Progenitor cell of endocrine pancreas (in vitro differentiated cells): ENCODE data around the gene KAZN. TPM values are rescaled to one million over a fixed set of nuclear protein-coding genes. Genes with fewer than 3 reads are reported as not detected.

Experiments
- DNase-seq: peaks from one replicate; pipeline ENCODE4 v3.0.0; 2021; ENCODE audit warnings: low spot score; ENCODE audit not compliant: unreplicated experiment
- H3K27ac Mint-ChIP-seq: 2 replicates; pipeline ENCODE4 v1.8.0; 2021; ENCODE audit warnings: mild to moderate bottlenecking, moderate library complexity, mixed read lengths
- H3K27me3 Mint-ChIP-seq: 2 replicates; pipeline ENCODE4 v1.8.0; 2021; ENCODE audit warnings: mixed read lengths
- H3K36me3 Mint-ChIP-seq: 2 replicates; pipeline ENCODE4 v1.8.0; 2022; ENCODE audit warnings: mixed read lengths; ENCODE audit not compliant: insufficient read depth
- H3K4me1 Mint-ChIP-seq: 2 replicates; pipeline ENCODE4 v1.8.0; 2021; ENCODE audit warnings: low read depth, mixed read lengths
- H3K4me3 Mint-ChIP-seq: 2 replicates; pipeline ENCODE4 v1.8.0; 2021; ENCODE audit warnings: low read depth, mild to moderate bottlenecking, moderate library complexity, mixed read lengths
- H3K9me3 Mint-ChIP-seq: 2 replicates; pipeline ENCODE4 v1.8.0; 2021; ENCODE audit warnings: low read depth, mixed read lengths
- total RNA-seq: library from RNA; stranded (reverse); gene quantifications from 2 replicates; pipeline ENCODE4 v1.2.1, GENCODE V29; 2021
- TF ChIP-seq, protein P1 (sequence below): fragments of 200-600 bp; sonication (generic); IDR thresholded peaks from one replicate; pipeline ENCODE4 v1.5.0; 2021; ENCODE audit warnings: antibody characterized with exemption, mild to moderate bottlenecking; ENCODE audit not compliant: unreplicated experiment

Gene KAZN
- total RNA-seq, 1 donor from 2014 or later: 12.9 TPM

DNA sequence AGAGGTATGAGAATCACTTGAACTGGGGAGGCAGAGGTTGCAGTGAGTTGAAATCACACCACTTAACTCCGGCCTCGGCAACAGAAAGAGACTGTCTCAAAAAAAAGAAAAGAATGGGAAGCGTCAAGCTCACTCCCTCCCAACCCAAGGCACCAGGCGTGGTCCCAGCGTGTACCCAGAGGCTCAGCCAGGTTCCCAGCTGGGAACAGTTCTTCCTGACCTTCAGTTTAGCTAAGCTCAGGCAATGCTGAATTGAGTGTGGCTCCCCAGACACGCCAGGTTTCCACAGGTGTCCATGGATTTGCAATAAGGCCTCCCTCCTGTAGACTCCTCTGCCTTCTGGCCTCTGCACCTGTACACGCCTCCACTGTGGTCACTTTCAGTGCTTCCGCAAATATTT is 414.3 kb downstream of the KAZN start:
- DNase-seq: no peak
- H3K9me3 Mint-ChIP-seq: no peaks in the 10 kb centered on the region
- TF ChIP-seq, protein P1, sequence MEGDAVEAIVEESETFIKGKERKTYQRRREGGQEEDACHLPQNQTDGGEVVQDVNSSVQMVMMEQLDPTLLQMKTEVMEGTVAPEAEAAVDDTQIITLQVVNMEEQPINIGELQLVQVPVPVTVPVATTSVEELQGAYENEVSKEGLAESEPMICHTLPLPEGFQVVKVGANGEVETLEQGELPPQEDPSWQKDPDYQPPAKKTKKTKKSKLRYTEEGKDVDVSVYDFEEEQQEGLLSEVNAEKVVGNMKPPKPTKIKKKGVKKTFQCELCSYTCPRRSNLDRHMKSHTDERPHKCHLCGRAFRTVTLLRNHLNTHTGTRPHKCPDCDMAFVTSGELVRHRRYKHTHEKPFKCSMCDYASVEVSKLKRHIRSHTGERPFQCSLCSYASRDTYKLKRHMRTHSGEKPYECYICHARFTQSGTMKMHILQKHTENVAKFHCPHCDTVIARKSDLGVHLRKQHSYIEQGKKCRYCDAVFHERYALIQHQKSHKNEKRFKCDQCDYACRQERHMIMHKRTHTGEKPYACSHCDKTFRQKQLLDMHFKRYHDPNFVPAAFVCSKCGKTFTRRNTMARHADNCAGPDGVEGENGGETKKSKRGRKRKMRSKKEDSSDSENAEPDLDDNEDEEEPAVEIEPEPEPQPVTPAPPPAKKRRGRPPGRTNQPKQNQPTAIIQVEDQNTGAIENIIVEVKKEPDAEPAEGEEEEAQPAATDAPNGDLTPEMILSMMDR: no peak
- no peaks in the 10 kb centered on the region for H3K27me3 Mint-ChIP-seq
- peaks cover 3% of the 10 kb centered on the region for H3K36me3 Mint-ChIP-seq
- peaks cover 1% of the 10 kb centered on the region for H3K4me1 Mint-ChIP-seq
- no peak overlapping the region for H3K27ac Mint-ChIP-seq
- H3K4me3 Mint-ChIP-seq: no peak overlapping the region

DNA sequence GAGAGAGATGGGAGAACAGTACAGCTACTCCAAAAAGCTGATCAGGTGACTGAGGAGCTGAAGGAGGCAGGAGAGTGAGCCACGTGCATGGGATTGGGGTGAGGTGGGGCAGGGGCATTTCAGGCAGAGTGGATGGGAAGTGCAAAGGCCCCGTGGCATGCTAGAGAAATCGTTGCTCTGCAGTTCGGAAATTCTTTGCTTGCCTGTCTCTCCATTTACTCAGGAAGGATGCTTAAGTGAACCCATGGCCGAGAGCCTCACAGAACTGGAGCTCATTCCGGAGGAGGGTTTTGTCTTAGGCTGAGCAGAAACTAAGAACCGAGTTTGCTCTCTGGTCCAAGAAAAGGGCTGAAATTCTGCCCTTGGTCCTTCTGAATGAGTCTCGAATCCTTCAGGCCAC is 415.3 kb downstream of the KAZN start:
- peaks cover 3% of the 10 kb centered on the region for H3K36me3 Mint-ChIP-seq
- TF ChIP-seq, protein P1: no peak
- no peaks in the 10 kb centered on the region for H3K4me1 Mint-ChIP-seq
- H3K9me3 Mint-ChIP-seq: no peaks in the 10 kb centered on the region
- H3K4me3 Mint-ChIP-seq: no peak overlapping the region
- H3K27ac Mint-ChIP-seq: no peak overlapping the region
- no peaks in the 10 kb centered on the region for H3K27me3 Mint-ChIP-seq
- DNase-seq: no peak

DNA sequence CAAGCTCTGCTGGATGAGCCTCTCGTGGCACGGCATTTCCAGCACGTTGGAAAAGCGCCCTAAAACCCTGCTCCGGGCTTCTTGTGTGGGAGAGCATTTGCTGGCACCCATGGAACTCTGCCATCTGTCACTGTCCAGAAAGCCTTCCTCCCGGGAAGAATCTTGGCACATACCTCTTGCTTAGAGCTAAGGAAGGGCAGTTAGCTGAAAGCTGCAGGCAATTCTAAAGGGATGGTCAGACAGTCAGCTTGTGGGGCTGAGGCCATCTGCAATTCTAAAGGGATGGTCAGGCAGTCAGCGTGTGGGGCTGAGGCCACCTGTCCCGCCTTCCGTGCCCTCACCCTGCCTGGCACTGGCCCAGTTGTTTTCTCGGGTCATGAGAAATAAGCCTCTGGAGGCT is 416.0 kb downstream of the KAZN start:
- H3K9me3 Mint-ChIP-seq: no peaks in the 10 kb centered on the region
- no peak for DNase-seq
- no peak overlapping the region for H3K27ac Mint-ChIP-seq
- H3K36me3 Mint-ChIP-seq: peaks cover 3% of the 10 kb centered on the region
- no peaks in the 10 kb centered on the region for H3K4me1 Mint-ChIP-seq
- H3K27me3 Mint-ChIP-seq: no peaks in the 10 kb centered on the region
- TF ChIP-seq, protein P1: no peak
- no peak overlapping the region for H3K4me3 Mint-ChIP-seq

DNA sequence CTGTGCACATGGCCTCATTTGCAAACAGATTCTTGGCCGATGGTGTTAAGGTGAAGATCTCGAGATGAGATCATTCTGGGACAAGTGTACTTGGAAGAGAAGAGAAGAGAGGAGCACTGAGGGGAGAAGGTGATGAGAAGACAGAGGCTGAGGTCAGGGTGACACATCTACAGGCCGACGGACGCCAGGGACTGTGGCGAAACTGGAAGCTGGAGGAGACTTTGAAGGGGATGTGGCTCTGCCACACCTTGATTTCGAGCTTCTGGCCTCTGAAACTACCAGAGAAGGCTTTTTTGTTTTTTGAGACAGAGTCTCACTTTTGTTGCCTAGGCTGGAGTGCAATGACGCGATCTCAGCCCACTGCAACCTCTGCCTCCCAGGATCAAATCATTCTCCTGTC is 417.5 kb downstream of the KAZN start:
- H3K9me3 Mint-ChIP-seq: no peaks in the 10 kb centered on the region
- DNase-seq: no peak
- H3K27me3 Mint-ChIP-seq: no peaks in the 10 kb centered on the region
- H3K4me3 Mint-ChIP-seq: no peak overlapping the region
- H3K27ac Mint-ChIP-seq: no peak overlapping the region
- H3K4me1 Mint-ChIP-seq: no peaks in the 10 kb centered on the region
- TF ChIP-seq, protein P1: no peak
- H3K36me3 Mint-ChIP-seq: no peaks in the 10 kb centered on the region

DNA sequence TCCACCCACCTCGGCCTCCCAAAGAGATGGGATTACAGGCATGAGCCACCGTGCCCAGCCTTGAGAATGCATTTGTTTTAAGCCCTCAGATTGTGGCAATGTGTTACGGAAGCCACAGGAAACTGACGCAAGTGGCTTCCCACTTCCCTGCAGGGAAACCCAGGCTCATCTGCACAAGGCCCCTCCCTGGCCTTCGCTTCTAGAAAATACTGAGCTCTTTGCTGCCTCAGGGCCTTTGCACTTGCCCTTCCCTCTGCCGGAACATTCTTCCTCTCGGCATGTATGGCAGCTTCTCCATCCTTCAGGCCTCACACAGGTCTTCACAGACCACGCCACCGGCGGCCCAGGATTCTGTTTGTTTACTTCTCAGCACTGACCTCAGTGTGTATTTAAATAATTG is 418.0 kb downstream of the KAZN start:
- DNase-seq: no peak
- Mint-ChIP-seq H3K36me3 (no peaks in the 10 kb centered on the region), H3K4me3 (no peak overlapping the region), H3K9me3 (no peaks in the 10 kb centered on the region), H3K4me1 (no peaks in the 10 kb centered on the region), H3K27me3 (no peaks in the 10 kb centered on the region), H3K27ac (no peak overlapping the region)
- TF ChIP-seq, protein P1: no peak

DNA sequence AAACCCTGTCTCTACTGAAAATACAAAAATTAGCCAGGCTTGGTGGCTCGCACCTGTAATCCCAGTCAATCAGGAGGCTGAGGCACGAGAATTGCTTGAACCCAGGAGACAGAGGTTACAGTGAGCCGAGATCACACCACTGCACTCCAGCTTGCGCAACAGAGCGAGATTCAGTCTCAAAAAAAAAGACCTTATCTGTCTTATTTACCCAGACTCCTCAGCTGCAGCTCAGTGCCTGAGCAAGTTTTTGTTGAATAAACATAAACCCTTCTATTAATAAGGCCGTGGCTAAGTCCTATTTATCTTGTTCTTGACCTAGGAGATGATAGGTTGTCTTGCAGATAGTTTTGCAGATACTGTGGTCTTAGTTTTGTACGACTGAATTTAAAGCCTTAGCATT is 418.6 kb downstream of the KAZN start:
- H3K27me3 Mint-ChIP-seq: no peaks in the 10 kb centered on the region
- H3K4me1 Mint-ChIP-seq: peaks cover 2% of the 10 kb centered on the region
- TF ChIP-seq, protein P1: no peak
- DNase-seq: no peak
- H3K4me3 Mint-ChIP-seq: no peak overlapping the region
- no peak overlapping the region for H3K27ac Mint-ChIP-seq
- no peaks in the 10 kb centered on the region for H3K36me3 Mint-ChIP-seq
- no peaks in the 10 kb centered on the region for H3K9me3 Mint-ChIP-seq
